PC-9 (cell line): ENCODE results near the gene NOS1AP.

Experiments
- EZH2 ChIP-seq: fragments of 200-600 bp; sonication (generic); IDR thresholded peaks from 2 replicates; pipeline ENCODE4 v1.8.0; 2017; ENCODE audit warnings: antibody characterized with exemption, low read depth
- TF ChIP-seq, protein P1 (sequence below): fragments of 200-600 bp; sonication (generic); conservative IDR thresholded peaks from 2 replicates; pipeline ENCODE4 v1.6.1; 2017; ENCODE audit warnings: mixed run types, antibody characterized with exemption, mild to moderate bottlenecking, moderate library complexity

DNA sequence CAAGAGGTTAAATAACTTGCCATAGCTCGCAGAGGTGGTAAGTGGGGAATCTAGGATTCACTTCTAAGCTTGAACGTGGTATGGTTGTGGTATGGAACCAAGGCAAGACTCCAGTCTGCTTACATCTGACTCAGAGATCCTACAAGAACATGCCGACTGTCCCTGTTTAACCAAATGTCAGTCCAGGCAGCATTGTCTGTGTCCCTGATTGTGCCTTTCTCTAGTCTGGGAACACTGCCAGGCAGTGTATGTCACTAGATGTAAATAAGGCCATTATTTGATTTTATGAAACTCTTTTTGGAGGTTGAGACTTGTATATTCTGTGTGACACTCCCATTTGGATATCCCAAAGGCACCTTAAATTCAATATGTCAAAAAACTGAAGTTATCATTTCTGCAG is 96.0 kb downstream of the NOS1AP start:
- TF ChIP-seq EZH2 = no peak
- TF ChIP-seq, protein P1, sequence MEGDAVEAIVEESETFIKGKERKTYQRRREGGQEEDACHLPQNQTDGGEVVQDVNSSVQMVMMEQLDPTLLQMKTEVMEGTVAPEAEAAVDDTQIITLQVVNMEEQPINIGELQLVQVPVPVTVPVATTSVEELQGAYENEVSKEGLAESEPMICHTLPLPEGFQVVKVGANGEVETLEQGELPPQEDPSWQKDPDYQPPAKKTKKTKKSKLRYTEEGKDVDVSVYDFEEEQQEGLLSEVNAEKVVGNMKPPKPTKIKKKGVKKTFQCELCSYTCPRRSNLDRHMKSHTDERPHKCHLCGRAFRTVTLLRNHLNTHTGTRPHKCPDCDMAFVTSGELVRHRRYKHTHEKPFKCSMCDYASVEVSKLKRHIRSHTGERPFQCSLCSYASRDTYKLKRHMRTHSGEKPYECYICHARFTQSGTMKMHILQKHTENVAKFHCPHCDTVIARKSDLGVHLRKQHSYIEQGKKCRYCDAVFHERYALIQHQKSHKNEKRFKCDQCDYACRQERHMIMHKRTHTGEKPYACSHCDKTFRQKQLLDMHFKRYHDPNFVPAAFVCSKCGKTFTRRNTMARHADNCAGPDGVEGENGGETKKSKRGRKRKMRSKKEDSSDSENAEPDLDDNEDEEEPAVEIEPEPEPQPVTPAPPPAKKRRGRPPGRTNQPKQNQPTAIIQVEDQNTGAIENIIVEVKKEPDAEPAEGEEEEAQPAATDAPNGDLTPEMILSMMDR = no peak
